Measurements from ENCODE around the gene FRAT1.

Gene FRAT1

GRCh38 chr10:97365761-97366351 lies 46.8 kb downstream of the FRAT1 start:
- DNase-seq (ENCODE audit: low read depth), result no peak

GRCh38 chr10:97366572-97366971 lies 47.5 kb downstream of the FRAT1 start:
- DNase-seq (ENCODE audit: low read depth), result no peak

- DNase-seq (ENCODE audit: low read depth), result no peak
These were observed 48.1 kb downstream of the FRAT1 start for GRCh38 chr10:97367126-97367649.
